GM12878 (cell line): ENCODE data around the gene TRPM7.

Experiments used
- ATF2 ChIP-seq: IDR thresholded peaks from 2 replicates; pipeline ENCODE4 v1.6.1; 2012; ENCODE audit warnings: low read length, inconsistent platforms
- CTCF ChIP-seq, 3 experiments: IDR thresholded peaks in 2 of 3; conservative IDR thresholded peaks in 1 of 3; 2 replicates each; pipeline ENCODE4 v1.5.1; 2011; ENCODE audit warnings: low read depth in 3 of 3, low read length in 3 of 3, mild to moderate bottlenecking in 3 of 3, control low read depth in 2 of 3, moderate library complexity in 2 of 3, inconsistent platforms in 1 of 3, mixed read lengths in 1 of 3; ENCODE audit not compliant: control insufficient read depth in 2 of 3, insufficient read depth in 1 of 3; ENCODE audit errors: extremely low read depth in 1 of 3
- EGR1 ChIP-seq, 2 experiments: IDR thresholded peaks; 1 replicate in 1 of 2; 2 replicates in 1 of 2; pipeline ENCODE4 v1.6.1; 2011 to 2012; ENCODE audit warnings: low read depth in 2 of 2, low read length in 2 of 2, borderline replicate concordance in 1 of 2, mild to moderate bottlenecking in 1 of 2, moderate library complexity in 1 of 2
- NFIC ChIP-seq: IDR thresholded peaks from 2 replicates; pipeline ENCODE4 v1.6.1; 2012; ENCODE audit warnings: low read depth, mild to moderate bottlenecking, inconsistent platforms, low read length, moderate library complexity
- NR2F1 ChIP-seq: fragments of 450-650 bp; conservative IDR thresholded peaks from 2 replicates; pipeline ENCODE4 v1.6.1; 2017; ENCODE audit warnings: mild to moderate bottlenecking
- PAX5 ChIP-seq: IDR thresholded peaks from 2 replicates; pipeline ENCODE4 v1.6.1; 2011; ENCODE audit warnings: low read depth, low read length, borderline replicate concordance
- POLR2AphosphoS5 ChIP-seq: IDR thresholded peaks from 2 replicates; pipeline ENCODE4 v1.6.1; 2011; ENCODE audit warnings: mild to moderate bottlenecking, low read length, inconsistent platforms
- RAD51 ChIP-seq: fragments of 450-650 bp; IDR thresholded peaks from 2 replicates; pipeline ENCODE4 v1.6.1; 2016; ENCODE audit warnings: moderate library complexity, mild to moderate bottlenecking, inconsistent platforms
- SIN3A ChIP-seq: IDR thresholded peaks from 2 replicates; pipeline ENCODE4 v1.6.1; 2012; ENCODE audit warnings: low read depth, low read length, improper control_type of control experiment
- TARDBP ChIP-seq: IDR thresholded peaks from 2 replicates; pipeline ENCODE4 v1.6.1; 2016; ENCODE audit warnings: borderline replicate concordance

GRCh38 chr15:50687302-50687902 lies 805 bp upstream of the TRPM7 start:
- TF ChIP-seq NR2F1 (no peak), TARDBP (no peak), POLR2AphosphoS5 (no peak), RAD51 (no peak), SIN3A (no peak), CTCF (IDR thresholded peaks at IDR 0.05 in 2 of 3, conservative IDR thresholded peaks at IDR 0.05 in 1 of 3; ENCODE audit: control insufficient read depth in 2 of 3, extremely low read depth in 1 of 3, insufficient read depth in 1 of 3, low read depth in 3 of 3, low read length in 3 of 3) (no peak), ATF2 (no peak), NFIC (no peak), PAX5 (no peak), EGR1 (IDR thresholded peaks at IDR 0.05; ENCODE audit: borderline replicate concordance in 1 of 2, low read depth in 2 of 2, low read length in 2 of 2) (no peak)
